ENCODE measurements around the gene VPS13D.
A peak's percentile ranks its signal among the peaks of the same experiment; 100 is the strongest.

VPS13D gene

GRCh38 chr1:12461754-12462153 is 231.9 kb downstream of the VPS13D start:
- in situ Hi-C loops (cut with HindIII; ENCODE audit: low sequenced_read_pairs) = no loop called here
- TF ChIP-seq CTCF (IDR thresholded peaks at IDR 0.05; ENCODE audit: low read depth, low read length) = no peak
- DNase-seq (ENCODE audit: low read depth, low spot score) = no peak
- H3K4me3 ChIP-seq (ENCODE audit: low read depth, low read length) = no peak overlapping the region

DNA sequence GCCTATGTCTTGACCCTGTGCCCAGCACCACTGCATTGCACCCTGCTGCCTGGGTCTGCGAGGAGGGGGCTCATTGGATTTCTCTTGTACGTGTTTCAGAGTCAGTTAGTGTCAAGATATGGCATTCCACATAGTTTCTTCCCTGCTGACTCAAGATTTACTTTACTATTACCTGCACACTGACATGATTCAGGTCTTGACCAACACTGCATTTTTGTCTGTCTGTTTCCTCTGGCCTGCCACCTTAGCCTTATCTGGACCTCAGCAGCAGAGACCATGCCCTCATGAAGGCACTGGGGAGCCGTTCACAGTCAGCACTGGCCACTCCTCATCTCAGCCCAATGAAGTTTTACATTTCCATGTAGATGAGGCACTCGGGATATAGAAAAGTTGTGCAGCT is 232.8 kb downstream of the VPS13D start:
- no peak overlapping the region for H3K4me3 ChIP-seq (ENCODE audit: low read depth, low read length)
- TF ChIP-seq CTCF (IDR thresholded peaks at IDR 0.05; ENCODE audit: low read depth, low read length) = no peak
- no peak for DNase-seq (ENCODE audit: low read depth, low spot score)
- in situ Hi-C loops (cut with HindIII; ENCODE audit: low sequenced_read_pairs) = no loop called here

DNA sequence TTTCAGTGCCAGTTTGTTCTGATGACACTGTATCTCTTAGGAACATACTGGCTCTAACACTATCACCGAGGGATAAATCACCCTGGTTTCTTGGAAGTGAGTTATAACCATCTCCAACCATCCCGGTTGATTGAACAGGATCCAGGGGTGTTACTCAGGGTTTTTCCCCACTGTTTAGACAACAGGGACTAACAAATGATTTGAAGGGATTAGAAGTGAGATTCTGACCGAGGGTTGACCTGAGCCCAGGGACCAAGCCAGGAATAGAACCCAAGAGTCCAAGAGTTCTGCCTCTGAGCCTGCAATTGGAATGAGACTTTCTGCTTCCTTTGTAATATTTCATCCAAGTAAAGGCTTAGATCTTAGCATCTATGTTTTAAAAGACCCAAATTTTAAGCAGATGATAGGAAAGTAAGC is 234.2 kb downstream of the VPS13D start:
- H3K4me3 ChIP-seq (ENCODE audit: low read depth, low read length) = no peak overlapping the region
- in situ Hi-C loops (cut with HindIII; ENCODE audit: low sequenced_read_pairs) = no loop called here
- TF ChIP-seq CTCF (IDR thresholded peaks at IDR 0.05; ENCODE audit: low read depth, low read length) = no peak
- no peak for DNase-seq (ENCODE audit: low read depth, low spot score)

DNA sequence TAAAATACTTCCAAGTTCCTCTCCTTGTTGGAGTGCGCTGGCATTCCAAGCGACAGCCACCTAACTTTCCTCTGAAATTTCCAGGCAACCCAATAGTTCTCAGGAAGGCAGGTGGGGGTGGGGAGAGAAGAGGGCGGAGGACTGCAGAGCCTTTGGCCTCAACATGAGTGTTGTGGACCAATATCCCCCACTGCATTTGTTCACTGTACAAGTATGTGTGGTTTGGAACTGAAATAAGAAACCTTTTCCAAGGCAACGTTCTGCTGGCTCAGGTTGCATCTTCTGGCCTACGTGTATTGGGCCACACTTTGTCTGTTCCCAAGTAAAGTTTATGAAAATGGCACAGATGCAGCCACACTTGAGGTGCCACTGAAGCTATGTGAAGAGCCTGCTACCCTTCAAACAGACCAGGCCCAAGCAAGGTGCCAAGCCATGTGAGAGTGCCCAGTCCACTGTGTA is 234.8 kb downstream of the VPS13D start:
- H3K4me3 ChIP-seq (ENCODE audit: low read depth, low read length) = no peak overlapping the region
- TF ChIP-seq CTCF (IDR thresholded peaks at IDR 0.05; ENCODE audit: low read depth, low read length) = no peak
- DNase-seq (ENCODE audit: low read depth, low spot score) = peak; percentile 97
- in situ Hi-C loops (cut with HindIII; ENCODE audit: low sequenced_read_pairs) = no loop called here

- DNase-seq (ENCODE audit: low read depth, low spot score) = no peak
- no peak overlapping the region for H3K4me3 ChIP-seq (ENCODE audit: low read depth, low read length)
- in situ Hi-C loops (cut with HindIII; ENCODE audit: low sequenced_read_pairs) = no loop called here
- no peak for TF ChIP-seq CTCF (IDR thresholded peaks at IDR 0.05; ENCODE audit: low read depth, low read length)
Measured at GRCh38 chr1:12465126-12465525, 235.3 kb downstream of the VPS13D start.

DNA sequence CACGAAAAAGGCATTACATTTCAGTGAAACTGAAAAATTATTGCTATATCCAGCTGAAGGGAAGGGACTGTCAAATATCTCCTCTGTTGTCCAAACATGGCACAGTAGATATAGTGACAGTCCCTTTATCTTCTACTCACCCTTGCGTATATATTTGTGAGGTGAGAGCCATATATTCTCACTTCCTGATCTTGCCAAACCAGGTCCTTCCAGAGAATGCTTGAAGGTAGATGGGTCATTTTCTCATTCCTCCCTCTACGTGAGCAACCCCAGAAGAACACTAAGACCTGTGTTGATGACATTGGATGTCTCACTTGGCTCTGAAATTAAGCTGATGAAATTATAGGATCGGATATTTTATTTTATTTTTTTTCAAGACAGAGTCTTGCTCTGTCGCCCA is 237.0 kb downstream of the VPS13D start:
- no peak overlapping the region for H3K4me3 ChIP-seq (ENCODE audit: low read depth, low read length)
- no peak for DNase-seq (ENCODE audit: low read depth, low spot score)
- no peak for TF ChIP-seq CTCF (IDR thresholded peaks at IDR 0.05; ENCODE audit: low read depth, low read length)
- in situ Hi-C loops (cut with HindIII; ENCODE audit: low sequenced_read_pairs) = no loop called here
